DMS114 treated with DMSO at 0.1 percent for 48 hours (cell line): Measurements from ENCODE around the gene OR2M2.

Experiments
- DNase-seq: peaks from one replicate; lab custom pipeline; 2025; ENCODE audit not compliant: unreplicated experiment; lab: John Stamatoyannopoulos, UW

The OR2M2 gene, protein sequence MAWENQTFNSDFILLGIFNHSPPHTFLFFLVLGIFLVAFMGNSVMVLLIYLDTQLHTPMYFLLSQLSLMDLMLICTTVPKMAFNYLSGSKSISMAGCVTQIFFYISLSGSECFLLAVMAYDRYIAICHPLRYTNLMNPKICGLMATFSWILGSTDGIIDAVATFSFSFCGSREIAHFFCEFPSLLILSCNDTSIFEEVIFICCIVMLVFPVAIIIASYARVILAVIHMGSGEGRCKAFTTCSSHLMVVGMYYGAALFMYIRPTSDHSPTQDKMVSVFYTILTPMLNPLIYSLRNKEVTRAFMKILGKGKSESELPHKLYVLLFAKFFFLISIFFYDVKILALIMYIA

DNA sequence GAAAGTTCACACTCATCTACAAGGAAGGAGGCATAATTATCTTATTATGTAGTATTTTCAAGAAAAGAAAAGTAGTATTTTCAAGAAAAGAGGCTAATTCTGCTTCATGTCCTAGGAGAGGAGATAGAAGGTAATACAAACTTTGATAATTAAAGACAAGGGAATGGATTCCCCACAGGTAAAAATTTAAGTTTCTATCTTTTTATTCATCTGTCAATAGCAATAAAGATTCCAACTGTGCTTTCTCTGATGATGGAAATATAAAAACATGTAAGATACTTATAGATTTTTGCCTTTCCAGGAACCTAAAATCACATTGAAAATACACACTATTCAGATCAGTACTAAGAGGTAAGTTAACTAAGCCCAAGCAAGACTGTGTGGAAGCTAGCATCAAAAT, at the start of gene OR2M2:
OR2M2 (plus strand) TSS at position 301 of the 400 bp plus-strand sequence. CDS start 5,165 bp downstream, outside the sequence.
- DNase-seq, result no peak

DNA sequence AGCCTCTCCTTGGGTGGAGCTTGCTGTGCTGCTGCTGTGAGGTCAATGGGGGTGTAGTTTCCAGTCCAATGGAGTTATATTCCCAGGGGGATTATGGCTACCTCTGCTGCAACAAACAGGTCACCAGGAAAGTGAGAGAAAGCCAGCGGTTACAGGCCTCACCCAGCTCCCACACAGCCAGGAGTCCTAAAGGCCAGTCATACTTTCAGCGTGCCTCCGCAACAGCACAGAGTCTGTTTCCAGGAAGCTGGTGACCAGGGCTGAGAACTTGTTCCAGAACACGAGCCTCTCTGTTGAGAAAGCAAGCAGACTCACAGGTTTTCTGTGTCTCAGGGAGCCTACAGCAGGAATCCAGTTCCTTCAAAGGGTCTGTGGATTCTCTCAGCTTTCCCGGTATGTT, 47.0 kb upstream of the OR2M2 start:
- DNase-seq, result no peak

DNA sequence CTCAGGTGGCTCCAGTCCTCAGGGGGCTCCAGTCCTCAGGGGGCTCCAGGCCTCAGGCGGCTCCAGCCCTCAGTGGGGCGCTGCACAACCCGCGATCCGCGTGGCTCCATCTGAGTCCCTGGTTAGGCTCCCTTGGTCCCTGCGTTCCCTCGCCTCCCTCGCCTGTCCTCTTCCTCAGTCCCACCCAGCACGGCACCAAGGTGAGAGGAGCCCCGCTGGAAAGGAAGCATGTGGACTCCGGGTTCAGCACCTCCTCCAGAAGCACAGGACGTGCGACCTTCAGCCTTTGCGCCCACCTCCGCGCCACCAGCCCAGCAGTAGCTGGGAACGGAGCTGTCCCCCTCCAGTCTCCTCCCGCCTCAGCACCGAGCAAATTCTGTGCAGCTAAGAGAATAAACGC, 37.8 kb upstream of the OR2M2 start:
- no peak for DNase-seq

DNA sequence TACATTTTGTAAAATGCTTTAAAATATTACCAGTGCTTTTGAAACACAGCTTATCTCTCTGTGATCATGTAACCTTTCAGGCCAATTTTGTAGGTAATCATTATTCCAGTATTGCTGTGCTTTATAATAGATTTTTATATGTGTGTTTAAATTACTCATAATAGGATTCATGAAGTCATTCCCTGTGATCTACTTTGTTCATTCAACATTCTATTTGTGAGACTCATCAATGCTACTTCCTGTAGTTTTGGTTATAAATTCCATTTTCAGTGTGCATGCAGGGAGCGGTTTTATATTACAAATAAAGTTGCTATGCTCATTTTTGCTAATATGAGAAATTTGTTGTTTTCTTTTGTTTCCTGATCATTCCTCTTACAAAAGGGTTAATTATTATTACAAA, 33.8 kb upstream of the OR2M2 start:
- no peak for DNase-seq

DNA sequence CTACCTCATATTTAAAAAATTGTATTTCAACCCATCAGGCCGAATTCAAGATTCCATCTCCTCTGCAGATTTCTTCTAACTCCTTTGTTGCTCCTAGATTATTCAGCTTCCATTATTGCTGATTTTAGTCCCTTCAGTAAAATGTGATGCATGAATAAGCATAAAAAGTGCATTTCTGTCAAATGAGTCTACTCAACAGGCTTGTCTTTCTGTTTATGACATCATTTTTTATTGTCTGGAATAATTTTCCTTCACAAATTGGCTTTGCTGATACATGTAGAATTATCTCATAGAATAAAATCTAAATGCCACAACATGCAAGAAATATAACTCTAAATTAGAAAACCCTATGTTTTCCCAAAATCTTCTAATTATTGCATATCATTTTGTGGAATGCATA, 31.3 kb upstream of the OR2M2 start:
- no peak for DNase-seq

DNA sequence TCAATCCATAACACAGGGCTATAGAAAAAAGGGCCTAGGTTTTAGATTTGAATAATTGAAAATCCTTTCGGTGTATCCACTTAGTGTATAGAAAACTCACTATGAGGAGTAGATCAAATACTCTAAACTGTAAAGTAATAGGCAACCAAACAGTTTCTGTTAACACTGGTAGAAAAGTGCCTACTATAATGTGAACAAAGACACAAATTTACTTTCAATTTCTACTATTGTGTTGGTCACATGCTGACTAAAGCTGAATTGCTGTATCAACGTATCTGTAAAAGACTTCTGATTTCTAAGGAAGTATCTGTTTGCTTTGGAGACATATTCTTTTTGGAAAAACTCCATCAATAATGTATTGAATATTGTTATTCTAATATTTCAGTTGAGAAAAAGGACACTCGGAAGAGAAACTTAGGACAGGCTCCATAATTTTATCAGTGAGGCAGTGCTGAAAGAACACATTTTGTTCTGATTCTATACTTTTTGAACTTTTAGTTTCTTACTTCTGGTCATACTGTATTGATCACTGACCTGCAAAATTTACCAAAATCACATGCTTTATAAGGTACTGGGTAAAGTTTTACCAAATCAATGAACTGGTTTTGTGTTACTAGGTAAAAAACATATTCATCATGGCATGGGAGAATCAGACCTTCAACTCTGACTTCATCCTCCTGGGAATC, 30.0 kb upstream of the OR2M2 start, which contains the start of gene OR2M5:
OR2M5 (plus strand) TSS at position 636 of the 686 bp plus-strand sequence; CDS start at position 636, 0 bp downstream.
- DNase-seq, result no peak

DNA sequence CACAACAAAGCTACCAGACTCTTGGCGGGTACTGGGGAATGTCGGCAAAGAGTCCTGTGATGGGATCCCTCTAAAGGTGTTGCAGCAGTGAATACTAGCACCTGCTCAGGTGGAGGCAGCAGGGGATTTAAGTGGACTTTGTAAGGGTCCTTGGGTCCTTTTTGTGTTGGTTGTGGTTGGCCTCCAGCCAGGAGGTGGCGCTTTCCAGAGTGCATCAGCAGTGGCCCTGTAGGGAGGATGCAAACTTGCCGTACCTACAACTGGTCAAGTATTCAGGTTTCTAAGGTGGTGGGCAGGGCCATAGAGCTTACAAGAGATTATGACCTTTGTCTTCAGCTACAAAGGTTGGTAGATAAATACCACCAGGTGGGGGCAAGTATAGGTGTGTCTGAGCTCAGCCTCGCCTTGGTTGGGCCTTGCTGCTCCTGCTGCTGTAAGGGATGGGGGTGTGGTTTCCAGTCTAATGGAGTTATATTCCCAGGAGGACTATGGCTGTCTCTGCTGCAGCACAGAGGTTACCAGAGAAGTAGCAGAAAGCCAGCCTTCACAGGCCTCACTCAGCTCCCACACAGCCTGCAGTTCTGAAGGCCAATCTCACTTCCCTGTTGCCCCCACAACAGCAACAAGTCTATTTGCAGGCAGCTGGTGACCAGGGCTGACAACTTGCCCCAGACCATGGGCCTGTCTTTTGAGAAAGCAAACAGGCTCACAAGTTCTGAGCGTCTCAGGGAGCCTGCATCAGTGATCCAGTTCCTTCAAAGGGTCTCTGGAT, 22.4 kb upstream of the OR2M2 start:
- DNase-seq, result no peak

DNA sequence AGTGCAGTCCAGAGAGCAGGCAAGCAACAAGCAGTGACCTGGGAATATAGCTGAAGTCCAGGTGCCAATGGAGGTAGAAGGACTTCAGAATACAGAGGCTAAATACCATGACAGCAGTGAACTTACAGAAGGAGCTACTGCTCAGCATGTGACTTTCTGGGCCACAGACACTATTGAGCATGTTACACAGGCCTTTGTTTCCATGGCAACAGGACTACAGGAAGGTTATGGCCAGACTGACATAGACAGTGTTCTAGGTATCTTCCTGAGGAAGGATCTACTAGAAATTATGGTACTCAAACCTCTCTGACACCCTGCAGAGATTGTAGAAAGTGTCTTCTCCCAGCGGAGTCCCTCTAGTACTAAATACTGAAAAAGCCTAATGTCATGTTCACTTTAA, 18.7 kb upstream of the OR2M2 start:
- no peak for DNase-seq

DNA sequence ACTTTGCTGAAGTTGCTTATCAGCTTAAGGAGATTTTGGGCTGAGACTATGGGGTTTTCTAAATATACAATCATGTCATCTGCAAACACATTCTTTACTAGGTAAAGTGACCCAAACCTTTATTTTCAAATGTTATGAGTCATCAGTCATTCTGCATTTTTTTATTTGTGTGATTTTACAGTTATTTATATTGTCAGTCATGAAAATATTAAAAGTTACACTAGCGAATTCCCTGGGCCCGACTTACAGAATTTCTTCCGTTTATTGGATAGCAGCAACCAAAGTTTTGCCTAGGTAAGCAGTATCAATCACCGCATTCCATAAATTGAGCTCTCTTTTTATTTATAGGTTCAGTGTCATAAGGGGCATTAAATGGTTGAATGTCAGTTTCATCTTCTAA, 15.9 kb upstream of the OR2M2 start:
- no peak for DNase-seq

DNA sequence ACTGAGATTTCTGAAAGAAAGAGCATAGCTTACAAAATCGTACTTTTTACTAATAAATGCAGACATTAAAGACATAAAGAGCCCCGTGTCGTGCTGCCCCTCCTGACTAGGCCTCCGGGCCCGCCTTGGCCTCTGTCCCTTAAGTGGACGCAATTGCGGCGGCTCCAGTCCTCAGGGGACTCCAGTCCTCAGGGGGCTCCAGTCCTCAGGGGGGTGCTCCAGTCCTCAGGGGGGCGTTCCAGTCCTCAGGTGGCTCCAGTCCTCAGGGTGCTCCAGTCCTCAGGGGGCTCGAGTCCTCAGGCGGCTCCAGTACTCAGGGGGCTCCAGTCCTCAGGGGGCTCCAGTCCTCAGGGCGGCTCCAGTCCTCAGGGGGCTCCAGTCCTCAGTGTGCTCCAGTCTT, 10.6 kb upstream of the OR2M2 start:
- DNase-seq, result no peak

DNA sequence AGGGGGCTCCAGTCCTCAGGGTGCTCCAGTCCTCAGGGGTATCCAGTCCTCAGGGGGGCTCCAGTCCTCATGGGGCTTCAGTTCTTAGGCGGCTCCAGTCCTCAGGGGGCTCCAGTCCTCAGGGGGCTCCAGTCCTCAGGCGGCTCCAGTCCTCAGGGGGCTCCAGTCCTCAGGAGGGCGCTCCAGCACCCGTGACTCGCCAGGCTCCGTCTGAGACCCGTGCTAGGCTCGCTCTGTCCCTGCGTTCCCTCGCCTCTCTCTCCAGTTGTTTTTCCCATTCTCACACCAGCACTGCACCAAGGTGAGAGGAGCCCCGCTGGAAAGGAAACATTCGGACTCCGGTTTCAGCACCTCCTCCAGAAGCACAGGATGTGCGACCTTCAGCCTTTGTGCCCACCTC, 9.4 kb upstream of the OR2M2 start:
- no peak for DNase-seq

DNA sequence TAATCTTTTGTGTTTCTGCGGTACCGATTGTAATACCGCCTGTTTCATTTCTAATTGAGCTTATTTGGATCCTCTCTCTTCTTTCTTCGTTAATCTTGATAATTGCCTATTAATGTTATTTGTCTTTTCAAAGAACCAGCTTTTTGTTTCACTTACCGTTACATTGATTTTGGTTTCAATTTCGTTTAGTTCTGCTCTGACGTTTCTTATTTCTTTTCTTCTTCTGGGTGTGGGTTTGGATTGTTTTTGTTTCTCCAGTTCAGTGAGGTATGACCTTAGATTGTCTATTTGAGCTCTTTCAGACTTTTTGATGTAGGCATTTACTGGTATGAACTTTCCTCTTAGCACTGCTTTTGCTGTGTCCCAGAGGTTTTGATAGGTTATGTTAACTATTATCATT, 9.4 kb downstream of the OR2M2 start:
- no peak for DNase-seq

DNA sequence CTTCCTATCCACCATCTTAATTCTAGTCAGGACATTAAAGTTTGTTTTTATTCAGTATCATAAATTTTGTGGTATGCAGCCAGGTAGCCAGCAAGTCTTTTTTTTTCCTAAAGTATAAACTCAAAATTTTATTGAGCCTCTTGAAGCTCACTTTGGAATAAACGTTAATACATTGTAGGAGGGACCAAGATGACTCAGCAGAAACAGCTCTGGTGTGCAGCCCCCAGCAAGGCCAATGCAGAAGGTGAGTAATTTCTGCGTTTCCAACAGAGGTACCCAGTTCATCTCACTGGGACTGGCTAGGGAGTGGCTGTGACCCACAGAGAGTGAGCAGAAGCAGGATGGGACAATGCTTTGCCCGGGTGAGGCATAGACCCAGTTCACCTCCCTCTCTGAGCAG, 12.7 kb downstream of the OR2M2 start:
- no peak for DNase-seq

DNA sequence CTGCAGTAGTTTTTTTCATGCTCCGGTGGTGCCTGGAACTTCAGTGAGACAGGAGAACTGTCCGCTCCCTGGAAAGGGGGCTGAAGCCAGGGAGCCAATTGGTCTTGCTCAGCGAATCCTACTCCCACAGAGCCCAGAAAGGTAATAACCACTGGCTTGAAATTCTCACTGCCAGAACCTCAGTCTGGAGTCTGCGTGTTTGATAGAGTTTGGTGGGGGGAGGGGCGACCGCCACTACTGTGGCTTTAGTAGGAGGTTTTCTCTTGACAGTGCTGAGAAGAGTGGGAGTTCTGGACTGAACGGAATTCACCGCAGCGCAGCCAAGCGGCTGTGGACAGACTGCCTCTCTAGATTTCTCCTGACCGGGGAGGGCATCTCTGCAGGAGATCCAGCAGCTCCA, 14.4 kb downstream of the OR2M2 start:
- no peak for DNase-seq

DNA sequence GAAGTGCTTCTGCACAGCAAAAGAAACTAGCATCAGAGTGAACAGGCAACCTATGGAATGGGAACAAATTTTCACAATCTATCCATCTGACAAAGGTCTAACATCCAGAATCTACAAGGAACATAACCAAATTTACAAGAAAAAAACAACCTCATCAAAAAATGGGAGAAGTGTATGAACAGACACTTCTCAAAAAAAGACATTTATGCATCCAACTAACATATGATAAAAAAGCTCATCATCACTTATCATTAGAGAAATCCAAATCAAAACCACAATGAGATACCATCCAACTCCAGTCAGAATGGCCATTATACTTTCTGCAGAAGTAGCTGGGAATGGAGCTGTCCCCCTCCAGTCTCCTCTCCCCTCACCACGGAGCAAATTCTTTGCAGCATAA, 19.5 kb downstream of the OR2M2 start:
- no peak for DNase-seq

DNA sequence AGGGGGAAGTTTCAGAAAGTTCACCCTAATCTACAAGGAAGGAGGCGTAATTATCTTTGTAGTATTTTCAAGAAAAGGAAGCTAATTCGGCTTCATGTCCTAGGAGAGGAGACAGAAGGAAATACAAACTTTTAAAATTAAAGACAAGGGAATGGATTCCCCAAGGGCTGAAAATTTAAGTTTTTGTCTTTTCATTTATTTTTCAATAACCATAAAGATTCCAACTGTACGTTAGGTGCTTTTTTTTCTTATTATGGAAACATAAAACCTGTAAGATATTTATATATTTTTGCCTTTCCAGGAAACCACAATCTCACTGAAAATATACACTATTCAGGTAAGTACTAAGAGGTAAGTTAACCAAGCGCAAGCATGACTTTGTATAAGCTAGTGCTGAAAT, 22.3 kb downstream of the OR2M2 start, which contains the start of gene OR2M3:
OR2M3 (plus strand) TSS at position 301 of the 400 bp plus-strand sequence. CDS start 5,803 bp downstream, outside the sequence.
- DNase-seq, result no peak

DNA sequence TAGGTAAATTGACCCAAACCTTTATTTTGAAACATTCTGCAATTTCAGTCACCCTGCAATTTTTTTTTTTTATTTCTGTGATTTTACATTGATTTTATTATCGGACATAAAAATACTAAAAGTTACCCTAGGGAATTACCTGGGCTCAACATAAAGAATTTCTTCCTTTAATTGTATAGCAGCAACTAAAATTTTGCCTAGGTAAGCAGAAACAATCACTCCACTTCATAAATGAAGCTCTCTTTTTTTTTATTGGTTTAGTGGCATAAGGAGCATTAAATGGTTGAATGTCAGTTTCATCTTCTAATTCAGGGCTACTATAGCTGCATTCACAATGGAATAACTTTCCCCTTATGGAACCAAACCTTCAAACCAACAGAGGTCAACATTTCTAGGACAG, 41.3 kb downstream of the OR2M2 start:
- DNase-seq, result no peak

DNA sequence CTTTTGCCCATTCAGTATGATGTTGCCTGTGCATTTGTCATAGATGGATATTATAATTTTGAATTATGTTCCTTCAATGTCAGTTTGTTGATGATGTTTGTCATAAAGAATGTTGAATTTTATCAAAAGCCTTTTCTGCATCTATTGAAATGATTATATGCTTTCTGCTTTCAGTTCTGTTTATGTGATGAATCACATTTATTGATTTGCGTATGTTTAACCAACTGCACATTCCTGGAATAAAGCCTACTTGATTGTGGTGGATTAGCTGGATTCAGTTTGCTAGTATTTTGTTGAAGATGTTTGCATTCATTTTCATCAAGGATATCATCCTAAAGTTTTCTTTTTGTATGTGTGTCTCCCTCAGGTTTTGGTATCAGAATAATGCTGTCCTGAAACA, 50.9 kb downstream of the OR2M2 start:
- DNase-seq, result no peak

DNA sequence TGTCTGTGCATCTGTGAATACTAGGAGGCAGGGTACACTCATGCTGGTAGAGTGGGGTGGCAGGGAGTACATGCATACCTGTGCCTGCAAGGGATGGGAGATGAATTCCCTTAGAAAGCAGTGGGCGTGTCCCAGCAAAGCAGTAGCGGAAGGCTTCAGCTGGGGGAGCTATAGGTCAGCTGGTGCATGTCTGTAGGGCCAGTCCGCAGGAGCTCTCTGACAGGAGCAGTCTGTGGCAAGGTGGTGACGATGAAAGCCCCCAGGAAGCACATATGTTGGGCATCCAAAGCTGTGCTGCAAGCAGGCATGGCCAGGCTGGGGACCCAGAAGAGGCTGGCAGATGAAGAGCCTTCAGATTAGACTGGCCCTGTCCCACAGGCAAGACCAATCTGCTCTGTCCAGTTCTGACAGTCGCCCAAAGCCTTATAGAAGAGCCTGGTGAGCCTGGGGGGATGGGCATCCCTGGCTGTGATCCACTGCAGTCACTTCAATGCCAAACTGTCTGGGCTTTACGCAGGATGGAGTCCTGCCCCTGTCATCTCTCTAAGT, 54.8 kb downstream of the OR2M2 start:
- no peak for DNase-seq
